GM18873 (cell line): ENCODE results near the gene NSFL1C.
"Not testable (repeated sequence)": the region's sequence is repeated elsewhere in the genome, so short reads cannot be mapped to it uniquely, and the experiment has no call there.

ENCODE experiments used
- ATAC-seq: cut with Tn5 transposase; IDR thresholded peaks from one replicate; pipeline ENCODE4 v1.9.1; 2021; ENCODE audit warnings: mild to moderate bottlenecking, moderate library complexity, moderate number of reproducible peaks; ENCODE audit not compliant: unreplicated experiment, low FRiP score

The NSFL1C gene

GRCh38 chr20:1429143-1429728 is 37.4 kb downstream of the NSFL1C start:
- no peak for ATAC-seq

- ATAC-seq = no peak
Observed at GRCh38 chr20:1427457-1428054, 39.1 kb downstream of the NSFL1C start.

- no peak for ATAC-seq
Observed at GRCh38 chr20:1426231-1426849, 40.3 kb downstream of the NSFL1C start.

- ATAC-seq = no peak
Observed at GRCh38 chr20:1424336-1424735, 42.3 kb downstream of the NSFL1C start.

- no peak for ATAC-seq
Observed at GRCh38 chr20:1423625-1424106, 43.0 kb downstream of the NSFL1C start.

GRCh38 chr20:1423206-1423605 is 43.4 kb downstream of the NSFL1C start:
- ATAC-seq = no peak

- no peak for ATAC-seq
Observed at GRCh38 chr20:1422753-1423152, 43.9 kb downstream of the NSFL1C start.

GRCh38 chr20:1420066-1420465 is 46.6 kb downstream of the NSFL1C start:
- ATAC-seq = no peak

GRCh38 chr20:1418350-1418749 is 48.3 kb downstream of the NSFL1C start:
- no peak for ATAC-seq

GRCh38 chr20:1417790-1418189 is 48.9 kb downstream of the NSFL1C start:
- no peak for ATAC-seq

GRCh38 chr20:1417273-1417672 is 49.4 kb downstream of the NSFL1C start:
- ATAC-seq = no peak

- ATAC-seq = no peak
Observed at GRCh38 chr20:1415667-1416468, 50.8 kb downstream of the NSFL1C start.

GRCh38 chr20:1414982-1415381 is 51.7 kb downstream of the NSFL1C start:
- no peak for ATAC-seq

- ATAC-seq = no peak
Observed at GRCh38 chr20:1405801-1406200, 60.8 kb downstream of the NSFL1C start.

GRCh38 chr20:1403624-1404023 is 63.0 kb downstream of the NSFL1C start:
- ATAC-seq = no peak

GRCh38 chr20:1402149-1402548 is 64.5 kb downstream of the NSFL1C start:
- no peak for ATAC-seq

GRCh38 chr20:1401451-1401907 is 65.2 kb downstream of the NSFL1C start:
- no peak for ATAC-seq

GRCh38 chr20:1399678-1400366 is 66.8 kb downstream of the NSFL1C start:
- ATAC-seq = not testable (repeated sequence)

- not testable (repeated sequence) for ATAC-seq
Observed at GRCh38 chr20:1398185-1398584, 68.5 kb downstream of the NSFL1C start.

GRCh38 chr20:1397710-1398109 is 68.9 kb downstream of the NSFL1C start:
- ATAC-seq = no peak
